IPS-NIHi11 (cell line): Measurements from ENCODE around the gene EEIG2.
"Not testable (repeated sequence)": the region's sequence is repeated elsewhere in the genome, so short reads cannot be mapped to it uniquely, and the experiment has no call there.

Experiments
- DNase-seq: peaks from one replicate; pipeline ENCODE4 v3.0.0; 2012; ENCODE audit warnings: mixed read lengths, low spot score

Gene EEIG2

GRCh38 chr1:108559215-108560186 is at the start of gene EEIG2:
Gene EEIG2, plus strand, starts transcription at chr1:108560100. Its CDS starts 329 bp downstream, at chr1:108560429.
- peak; percentile 91 for DNase-seq

- no peak for DNase-seq
These were observed 48.1 kb upstream of the EEIG2 start for GRCh38 chr1:108511764-108512163.

GRCh38 chr1:108512239-108513043 is 47.5 kb upstream of the EEIG2 start:
- peak; percentile 28 for DNase-seq

GRCh38 chr1:108513044-108513415 is 46.9 kb upstream of the EEIG2 start:
- no peak for DNase-seq

- not testable (repeated sequence) for DNase-seq
These were observed 46.0 kb upstream of the EEIG2 start for GRCh38 chr1:108513914-108514313.

- not testable (repeated sequence) for DNase-seq
These were observed 42.5 kb upstream of the EEIG2 start for GRCh38 chr1:108517301-108517897.

- no peak for DNase-seq
These were observed 37.9 kb upstream of the EEIG2 start for GRCh38 chr1:108521990-108522393.

GRCh38 chr1:108523829-108524228 is 36.1 kb upstream of the EEIG2 start:
- DNase-seq, result no peak

GRCh38 chr1:108524676-108525075 is 35.2 kb upstream of the EEIG2 start:
- no peak for DNase-seq

- DNase-seq, result no peak
These were observed 32.8 kb upstream of the EEIG2 start for GRCh38 chr1:108527135-108527534.

GRCh38 chr1:108527837-108528236 is 32.1 kb upstream of the EEIG2 start:
- DNase-seq, result no peak

- no peak for DNase-seq
These were observed 28.5 kb upstream of the EEIG2 start for GRCh38 chr1:108531444-108531843.

- DNase-seq, result no peak
These were observed 27.2 kb upstream of the EEIG2 start for GRCh38 chr1:108532730-108533129.

- DNase-seq, result peak; percentile 20
These were observed 26.4 kb upstream of the EEIG2 start for GRCh38 chr1:108533351-108534083.

- no peak for DNase-seq
These were observed 25.1 kb upstream of the EEIG2 start for GRCh38 chr1:108534759-108535158.

- DNase-seq, result not testable (repeated sequence)
These were observed 24.5 kb upstream of the EEIG2 start for GRCh38 chr1:108535315-108535897.

GRCh38 chr1:108536021-108536420 is 23.9 kb upstream of the EEIG2 start:
- DNase-seq, result not testable (repeated sequence)

- not testable (repeated sequence) for DNase-seq
These were observed 23.1 kb upstream of the EEIG2 start for GRCh38 chr1:108536791-108537190.

GRCh38 chr1:108537976-108538375 is 21.9 kb upstream of the EEIG2 start:
- DNase-seq, result no peak

GRCh38 chr1:108540977-108541376 is 18.9 kb upstream of the EEIG2 start:
- no peak for DNase-seq

GRCh38 chr1:108541861-108542260 is 18.0 kb upstream of the EEIG2 start:
- DNase-seq, result no peak
